Measurements from ENCODE around the gene NAA40. TPM values are rescaled to one million over a fixed set of nuclear protein-coding genes. Genes with fewer than 3 reads are reported as not detected.
A peak's percentile ranks its signal among the peaks of the same experiment; 100 is the strongest.

The NAA40 gene
- total RNA-seq (ENCODE audit: unreplicated experiment) = 48.2 TPM
- long read RNA-seq, full-length matches to known transcripts = 6 of 11 reads
- long read RNA-seq, partial matches to known transcripts = 1 of 11 reads
- long read RNA-seq, other reads (novel, unspliced or antisense) = 4 of 11 reads

GRCh38 chr11:63938479-63939396, at the start of gene NAA40:
Gene NAA40, plus strand, starts transcription at chr11:63939002. Its CDS starts 95 bp downstream, at chr11:63939097.
- peaks cover 14% of the 10 kb centered on the region for H3K4me1 Mint-ChIP-seq (ENCODE audit: unreplicated experiment)
- TF ChIP-seq, protein P1, sequence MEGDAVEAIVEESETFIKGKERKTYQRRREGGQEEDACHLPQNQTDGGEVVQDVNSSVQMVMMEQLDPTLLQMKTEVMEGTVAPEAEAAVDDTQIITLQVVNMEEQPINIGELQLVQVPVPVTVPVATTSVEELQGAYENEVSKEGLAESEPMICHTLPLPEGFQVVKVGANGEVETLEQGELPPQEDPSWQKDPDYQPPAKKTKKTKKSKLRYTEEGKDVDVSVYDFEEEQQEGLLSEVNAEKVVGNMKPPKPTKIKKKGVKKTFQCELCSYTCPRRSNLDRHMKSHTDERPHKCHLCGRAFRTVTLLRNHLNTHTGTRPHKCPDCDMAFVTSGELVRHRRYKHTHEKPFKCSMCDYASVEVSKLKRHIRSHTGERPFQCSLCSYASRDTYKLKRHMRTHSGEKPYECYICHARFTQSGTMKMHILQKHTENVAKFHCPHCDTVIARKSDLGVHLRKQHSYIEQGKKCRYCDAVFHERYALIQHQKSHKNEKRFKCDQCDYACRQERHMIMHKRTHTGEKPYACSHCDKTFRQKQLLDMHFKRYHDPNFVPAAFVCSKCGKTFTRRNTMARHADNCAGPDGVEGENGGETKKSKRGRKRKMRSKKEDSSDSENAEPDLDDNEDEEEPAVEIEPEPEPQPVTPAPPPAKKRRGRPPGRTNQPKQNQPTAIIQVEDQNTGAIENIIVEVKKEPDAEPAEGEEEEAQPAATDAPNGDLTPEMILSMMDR (IDR thresholded peaks at IDR 0.05; ENCODE audit: unreplicated experiment) = no peak
- peaks cover 4% of the 10 kb centered on the region for H3K27me3 Mint-ChIP-seq (ENCODE audit: unreplicated experiment)

GRCh38 chr11:63889344-63889743, 49.5 kb upstream of the NAA40 start:
- no peak overlapping the region for H3K4me3 Mint-ChIP-seq (ENCODE audit: unreplicated experiment)

More at GRCh38 chr11:63938479-63939396, at the start of gene NAA40:
- H3K27ac Mint-ChIP-seq (ENCODE audit: unreplicated experiment) = peak within 1 kb of the TSS; percentile 87
- DNase-seq (ENCODE audit: low spot score) = peak; percentile 95
- H3K4me3 Mint-ChIP-seq (ENCODE audit: unreplicated experiment) = peak within 1 kb of the TSS; percentile 95
- no peaks in the 10 kb centered on the region for H3K9me3 Mint-ChIP-seq (ENCODE audit: unreplicated experiment)
- no peaks in the 10 kb centered on the region for H3K36me3 Mint-ChIP-seq (ENCODE audit: low read depth, unreplicated experiment)

GRCh38 chr11:63890368-63890767, 48.4 kb upstream of the NAA40 start:
- Mint-ChIP-seq H3K9me3 (ENCODE audit: unreplicated experiment) (no peaks in the 10 kb centered on the region), H3K36me3 (ENCODE audit: low read depth, unreplicated experiment) (peaks cover 5% of the 10 kb centered on the region), H3K27me3 (ENCODE audit: unreplicated experiment) (no peaks in the 10 kb centered on the region), H3K4me1 (ENCODE audit: unreplicated experiment) (peaks cover 42% of the 10 kb centered on the region), H3K27ac (ENCODE audit: unreplicated experiment) (peak overlapping the region; percentile 21), H3K4me3 (ENCODE audit: unreplicated experiment) (no peak overlapping the region)
- TF ChIP-seq, protein P1 (IDR thresholded peaks at IDR 0.05; ENCODE audit: unreplicated experiment) = no peak
- DNase-seq (ENCODE audit: low spot score) = no peak

More at GRCh38 chr11:63889344-63889743, 49.5 kb upstream of the NAA40 start:
- H3K36me3 Mint-ChIP-seq (ENCODE audit: low read depth, unreplicated experiment) = peaks cover 5% of the 10 kb centered on the region
- no peak for DNase-seq (ENCODE audit: low spot score)
- TF ChIP-seq, protein P1 (IDR thresholded peaks at IDR 0.05; ENCODE audit: unreplicated experiment) = no peak
- H3K27ac Mint-ChIP-seq (ENCODE audit: unreplicated experiment) = peak overlapping the region; percentile 75
- H3K4me1 Mint-ChIP-seq (ENCODE audit: unreplicated experiment) = peaks cover 42% of the 10 kb centered on the region
- no peaks in the 10 kb centered on the region for H3K27me3 Mint-ChIP-seq (ENCODE audit: unreplicated experiment)
- no peaks in the 10 kb centered on the region for H3K9me3 Mint-ChIP-seq (ENCODE audit: unreplicated experiment)

DNA sequence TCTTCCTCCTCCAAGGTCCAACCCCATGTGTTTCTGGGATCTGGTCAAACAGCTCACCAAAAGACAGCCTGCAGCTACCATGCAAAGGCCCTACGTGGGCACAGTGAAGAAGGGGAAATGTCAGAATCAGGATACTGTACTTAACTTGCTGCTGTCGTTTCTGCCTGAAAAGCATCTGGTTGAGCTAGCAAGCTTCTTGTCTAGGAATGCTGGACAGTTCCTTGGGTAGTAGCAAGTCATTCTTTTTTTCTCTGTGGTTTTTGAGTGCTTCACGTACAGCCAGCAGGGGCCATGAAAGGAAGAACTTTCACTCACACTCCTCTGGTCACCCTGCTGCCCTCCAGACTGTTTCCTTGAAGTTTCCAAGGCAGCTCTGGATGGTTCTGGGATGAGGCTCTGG, 46.6 kb upstream of the NAA40 start:
- peaks cover 44% of the 10 kb centered on the region for H3K4me1 Mint-ChIP-seq (ENCODE audit: unreplicated experiment)
- H3K27me3 Mint-ChIP-seq (ENCODE audit: unreplicated experiment) = no peaks in the 10 kb centered on the region
- H3K9me3 Mint-ChIP-seq (ENCODE audit: unreplicated experiment) = no peaks in the 10 kb centered on the region
- DNase-seq (ENCODE audit: low spot score) = no peak
- TF ChIP-seq, protein P1 (IDR thresholded peaks at IDR 0.05; ENCODE audit: unreplicated experiment) = no peak
- H3K4me3 Mint-ChIP-seq (ENCODE audit: unreplicated experiment) = no peak overlapping the region
- no peak overlapping the region for H3K27ac Mint-ChIP-seq (ENCODE audit: unreplicated experiment)
- peaks cover 19% of the 10 kb centered on the region for H3K36me3 Mint-ChIP-seq (ENCODE audit: low read depth, unreplicated experiment)

DNA sequence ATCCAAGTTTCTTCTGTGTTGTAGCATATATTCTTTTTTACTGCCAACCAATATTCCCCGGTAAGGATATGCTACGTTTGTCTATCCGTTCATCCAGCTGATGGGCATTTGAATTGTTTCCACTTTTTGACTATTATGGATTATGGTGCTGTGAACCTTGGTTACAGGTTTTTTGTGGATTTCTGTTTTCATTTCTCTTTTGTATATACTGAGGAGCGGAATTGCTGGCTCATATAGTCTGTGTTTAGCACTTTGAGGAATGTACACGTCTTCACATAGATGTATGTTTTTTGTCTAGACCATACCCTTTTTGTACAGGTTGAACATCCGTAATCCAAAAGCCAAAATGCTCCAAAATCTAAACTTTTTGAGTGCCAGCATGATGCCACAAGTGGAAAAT, 45.4 kb upstream of the NAA40 start:
- Mint-ChIP-seq H3K4me1 (ENCODE audit: unreplicated experiment) (peaks cover 35% of the 10 kb centered on the region), H3K27me3 (ENCODE audit: unreplicated experiment) (no peaks in the 10 kb centered on the region), H3K27ac (ENCODE audit: unreplicated experiment) (no peak overlapping the region), H3K36me3 (ENCODE audit: low read depth, unreplicated experiment) (peaks cover 24% of the 10 kb centered on the region), H3K9me3 (ENCODE audit: unreplicated experiment) (no peaks in the 10 kb centered on the region), H3K4me3 (ENCODE audit: unreplicated experiment) (peak overlapping the region; percentile 29)
- DNase-seq (ENCODE audit: low spot score) = no peak
- TF ChIP-seq, protein P1 (IDR thresholded peaks at IDR 0.05; ENCODE audit: unreplicated experiment) = no peak

Measured in endothelial cell (in vitro differentiated cells).